Mucosa of descending colon (tissue), 3 donors: Measurements from ENCODE around the gene SORCS2. TPM values are rescaled to one million over a fixed set of nuclear protein-coding genes. Genes with fewer than 3 reads are reported as not detected.

ENCODE experiments used
- ATAC-seq: fragments of 200-7000 bp; cut with Tn5 transposase; one replicate; pipeline ENCODE4 v1.9.1; 2020; ENCODE audit warnings: mild to moderate bottlenecking, moderate library complexity
- DNase-seq, 3 donors: peaks; one replicate each; pipeline ENCODE4 v3.0.0-alpha.2; 2020
- H3K36me3 ChIP-seq: fragments of 200-600 bp; one replicate; pipeline ENCODE4 v1.8.0; 2021; ENCODE audit warnings: low read depth, mild to moderate bottlenecking
- H3K4me1 ChIP-seq: fragments of 200-600 bp; one replicate; pipeline ENCODE4 v1.8.0; 2021; ENCODE audit warnings: low read depth, mild to moderate bottlenecking
- H3K4me3 ChIP-seq: fragments of 200-600 bp; one replicate; pipeline ENCODE4 v1.8.0; 2021; ENCODE audit warnings: mild to moderate bottlenecking
- H3K9me3 ChIP-seq: fragments of 200-600 bp; one replicate; pipeline ENCODE4 v1.8.0; 2021; ENCODE audit warnings: mild to moderate bottlenecking
- intact Hi-C, 2 donors: fragments of 100-400 bp; cut with DNase I in 1 of 2; cut with micrococcal nuclease in 1 of 2; formaldehyde crosslinking; loops; one replicate each; pipeline versions ENCODE4 v1.11.0 to v1.11.1; 2022; cut with DNase I, micrococcal nuclease
- total RNA-seq, 3 donors: library from RNA; stranded (reverse); fragmentation: NEBNext Ultra II Directional in 2 of 3; extraction: Animal tissue kit (Norgen Biotek cat#: 25700) in 2 of 3; gene quantifications; one replicate each; pipeline versions ENCODE4 v1.2.1 to v1.2.4, GENCODE V29; 2021 to 2023
- TF ChIP-seq, protein P1 (sequence below): fragments of 200-600 bp; IDR thresholded peaks from one replicate; pipeline ENCODE4 v1.8.0; 2022; ENCODE audit warnings: antibody characterized with exemption, mild to moderate bottlenecking
- donor health status: DM: no; HTN: no; CAD: no; lungs with moderate emphysema.
- donor health status: DM: no; HTN: no; CAD: no.
- donor health status: DM: no; HTN: yes; CAD: no.

SORCS2 gene
- total RNA-seq, 3 donors from 2014 or later = 0.20 to 3.1 (median 1.5) TPM

DNA sequence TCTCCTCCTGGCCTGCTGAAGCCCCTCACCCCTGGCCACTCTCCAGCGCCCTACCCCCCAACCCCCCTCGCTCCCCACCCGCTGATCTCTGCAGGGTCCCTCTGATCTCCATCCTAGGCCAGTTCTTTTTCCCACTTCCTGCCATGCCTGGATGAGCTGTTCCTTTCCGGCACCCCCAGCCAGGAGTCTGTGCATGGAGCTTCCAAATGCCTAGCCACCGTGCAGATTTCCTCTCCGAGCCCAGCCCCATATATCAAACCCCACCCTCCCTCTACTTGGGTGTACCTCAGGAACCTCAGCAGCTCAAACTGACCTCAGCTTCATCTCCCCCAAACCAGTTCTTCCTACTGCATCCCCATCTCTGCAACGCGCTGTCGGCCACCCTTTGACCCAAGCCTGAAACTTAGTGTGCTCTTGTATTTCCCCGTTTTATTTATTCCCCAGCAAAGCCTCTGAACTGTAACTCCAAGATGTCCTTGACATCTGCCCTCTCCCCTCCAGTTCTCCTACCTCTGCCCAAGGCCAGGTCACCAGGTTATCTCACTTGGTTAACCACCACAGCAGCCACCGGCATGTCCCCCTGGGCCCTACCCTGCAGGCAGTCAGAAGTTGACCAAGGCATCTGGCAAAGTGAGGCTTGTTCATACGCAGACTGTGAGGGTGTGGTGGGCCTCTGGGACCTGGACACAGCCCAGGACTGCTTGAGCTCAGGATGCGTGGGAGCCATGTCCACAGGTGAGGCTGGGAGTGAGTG is 437.3 kb downstream of the SORCS2 start:
- Histone ChIP-seq H3K9me3 (no peaks in the 10 kb centered on the region), H3K4me3 (no peak overlapping the region), H3K4me1 (no peaks in the 10 kb centered on the region), H3K36me3 (no peaks in the 10 kb centered on the region)
- intact Hi-C loops = no loop called here
- DNase-seq = no peak
- no peak for ATAC-seq
- TF ChIP-seq, protein P1, sequence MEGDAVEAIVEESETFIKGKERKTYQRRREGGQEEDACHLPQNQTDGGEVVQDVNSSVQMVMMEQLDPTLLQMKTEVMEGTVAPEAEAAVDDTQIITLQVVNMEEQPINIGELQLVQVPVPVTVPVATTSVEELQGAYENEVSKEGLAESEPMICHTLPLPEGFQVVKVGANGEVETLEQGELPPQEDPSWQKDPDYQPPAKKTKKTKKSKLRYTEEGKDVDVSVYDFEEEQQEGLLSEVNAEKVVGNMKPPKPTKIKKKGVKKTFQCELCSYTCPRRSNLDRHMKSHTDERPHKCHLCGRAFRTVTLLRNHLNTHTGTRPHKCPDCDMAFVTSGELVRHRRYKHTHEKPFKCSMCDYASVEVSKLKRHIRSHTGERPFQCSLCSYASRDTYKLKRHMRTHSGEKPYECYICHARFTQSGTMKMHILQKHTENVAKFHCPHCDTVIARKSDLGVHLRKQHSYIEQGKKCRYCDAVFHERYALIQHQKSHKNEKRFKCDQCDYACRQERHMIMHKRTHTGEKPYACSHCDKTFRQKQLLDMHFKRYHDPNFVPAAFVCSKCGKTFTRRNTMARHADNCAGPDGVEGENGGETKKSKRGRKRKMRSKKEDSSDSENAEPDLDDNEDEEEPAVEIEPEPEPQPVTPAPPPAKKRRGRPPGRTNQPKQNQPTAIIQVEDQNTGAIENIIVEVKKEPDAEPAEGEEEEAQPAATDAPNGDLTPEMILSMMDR = no peak

DNA sequence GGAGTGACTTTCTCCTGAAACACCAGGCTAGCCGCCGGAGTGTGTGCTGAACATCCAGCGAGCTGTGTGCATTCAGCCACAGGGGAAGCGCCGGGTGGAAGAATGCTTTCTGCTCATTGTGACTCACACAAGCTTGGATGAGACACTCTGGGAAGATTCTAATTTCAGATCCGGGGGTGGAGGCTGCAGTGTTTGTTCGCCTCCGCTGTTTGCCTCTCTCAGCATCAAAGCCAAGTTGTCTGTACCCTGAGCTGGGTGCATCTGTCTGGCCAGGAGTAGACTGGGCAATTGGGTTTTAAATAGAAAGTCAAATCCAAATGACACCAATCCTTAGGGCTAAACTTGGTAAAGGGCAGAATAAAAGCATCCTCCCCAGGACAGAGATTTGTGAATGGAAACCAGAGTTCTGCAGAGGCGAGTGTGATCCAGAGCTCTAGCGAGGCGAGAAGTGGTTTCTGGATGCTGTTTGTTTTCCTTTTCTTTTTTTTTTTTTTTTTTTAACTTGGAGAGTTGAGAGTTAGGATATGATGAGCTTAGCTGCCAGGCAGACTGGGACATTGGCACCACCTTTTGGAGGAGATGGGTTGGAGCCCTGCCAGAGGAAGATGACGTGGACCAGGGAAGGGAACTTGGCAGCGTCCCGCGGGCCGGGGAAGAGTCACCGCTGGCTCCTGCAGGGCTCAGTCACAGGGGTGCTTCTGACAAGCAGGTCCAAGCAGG is 438.4 kb downstream of the SORCS2 start:
- TF ChIP-seq, protein P1 = no peak
- DNase-seq (no peak), ATAC-seq (peak; percentile 40)
- H3K9me3 ChIP-seq = no peaks in the 10 kb centered on the region
- no peak overlapping the region for H3K4me3 ChIP-seq
- no peaks in the 10 kb centered on the region for H3K4me1 ChIP-seq
- intact Hi-C loops = no loop called here
- H3K36me3 ChIP-seq = no peaks in the 10 kb centered on the region

GRCh38 chr4:7631288-7632014 is 439.1 kb downstream of the SORCS2 start:
- intact Hi-C loops = no loop called here
- Histone ChIP-seq H3K4me1 (no peaks in the 10 kb centered on the region), H3K4me3 (no peak overlapping the region), H3K36me3 (no peaks in the 10 kb centered on the region), H3K9me3 (no peaks in the 10 kb centered on the region)
- no peak for DNase-seq
- TF ChIP-seq, protein P1 = no peak
- ATAC-seq = no peak

GRCh38 chr4:7632341-7632740 is 440.0 kb downstream of the SORCS2 start:
- DNase-seq = no peak
- TF ChIP-seq, protein P1 = no peak
- intact Hi-C loops = no loop called here
- no peak for ATAC-seq
- Histone ChIP-seq H3K4me1 (no peaks in the 10 kb centered on the region), H3K9me3 (no peaks in the 10 kb centered on the region), H3K4me3 (no peak overlapping the region), H3K36me3 (no peaks in the 10 kb centered on the region)

- intact Hi-C loops = no loop called here
- Histone ChIP-seq H3K4me3 (no peak overlapping the region), H3K4me1 (no peaks in the 10 kb centered on the region), H3K36me3 (no peaks in the 10 kb centered on the region), H3K9me3 (no peaks in the 10 kb centered on the region)
- DNase-seq (no peak), ATAC-seq (no peak)
- TF ChIP-seq, protein P1 = no peak
These were observed 440.6 kb downstream of the SORCS2 start for GRCh38 chr4:7632971-7633370.
